Vagina (tissue), 2 donors: Measurements from ENCODE around the gene R3HDM4.

Experiments used
- CTCF ChIP-seq, 3 experiments: fragments of 450-650 bp in 2 of 3; fragments of 200-600 bp in 1 of 3; sonication (generic) in 1 of 3; IDR thresholded peaks; one replicate each; pipeline ENCODE4 v1.5.1; 2017 to 2019; ENCODE audit warnings: antibody characterized with exemption in 3 of 3, mild to moderate bottlenecking in 2 of 3, moderate library complexity in 2 of 3
- POLR2A ChIP-seq, 2 donors: fragments of 450-650 bp; IDR thresholded peaks; one replicate each; pipeline ENCODE4 v1.6.1; 2017; ENCODE audit warnings: antibody characterized with exemption in 2 of 2, mild to moderate bottlenecking in 2 of 2, moderate library complexity in 2 of 2
- POLR2AphosphoS5 ChIP-seq, 2 donors: sonication (generic); formaldehyde crosslinking; IDR thresholded peaks; one replicate each; pipeline ENCODE4 v1.9.0; 2017; ENCODE audit warnings: antibody characterized with exemption in 2 of 2, mild to moderate bottlenecking in 2 of 2, low read depth in 1 of 2; ENCODE audit not compliant: insufficient read depth in 1 of 2

DNA sequence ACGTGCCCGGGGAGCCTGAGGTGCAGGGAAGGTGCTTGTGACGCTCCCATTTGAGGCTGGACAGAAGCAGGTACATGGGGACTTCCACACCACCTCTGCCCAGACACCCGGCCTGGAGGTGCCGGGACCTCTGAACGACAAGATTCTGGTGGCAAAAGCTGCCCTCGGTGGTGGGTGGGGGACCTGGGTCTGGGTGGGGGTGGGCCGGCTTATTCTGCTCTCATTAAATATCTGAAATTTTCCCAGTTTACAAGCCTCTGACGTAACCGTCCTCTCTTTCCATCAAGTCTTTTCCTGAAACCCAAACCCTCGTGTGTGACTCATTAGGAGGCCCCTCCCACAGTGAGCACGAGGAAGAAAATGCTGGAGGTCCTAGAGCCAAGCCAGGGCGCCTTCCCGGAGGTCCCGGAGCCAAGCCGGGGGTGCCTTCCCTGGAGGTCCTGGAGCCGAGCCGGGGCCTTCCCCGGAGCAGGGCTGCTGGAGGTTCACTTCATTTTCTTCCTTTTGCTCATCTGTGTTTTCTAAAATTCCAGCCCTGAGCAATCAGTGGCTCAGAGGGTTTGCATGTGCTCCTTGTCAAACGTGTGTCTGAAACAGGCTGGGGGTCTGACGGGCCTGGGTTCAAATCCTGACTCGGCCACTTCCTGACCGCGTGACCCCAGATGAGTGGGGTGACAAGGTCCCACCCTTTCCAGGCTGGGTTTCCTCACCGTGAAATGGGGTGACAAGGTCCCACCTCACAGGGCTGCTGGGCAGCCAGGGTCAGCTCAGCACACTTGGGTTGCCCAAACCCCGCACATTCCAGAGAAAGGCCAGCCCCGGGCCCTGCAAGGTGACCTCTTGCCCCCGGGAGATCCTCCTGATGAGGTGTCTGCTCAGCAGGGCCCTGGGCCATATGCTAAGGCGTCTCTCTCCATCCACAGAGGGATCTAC is 43.5 kb downstream of the R3HDM4 start:
- no peak for TF ChIP-seq CTCF (IDR thresholded peaks at IDR 0.05)
- peak; percentile 72 to 81 for TF ChIP-seq POLR2AphosphoS5 (IDR thresholded peaks at IDR 0.05; ENCODE audit: insufficient read depth in 1 of 2, low read depth in 1 of 2)
- TF ChIP-seq POLR2A (IDR thresholded peaks at IDR 0.05): no peak
